ENCODE data around the gene ABI1.

Gene ABI1

DNA sequence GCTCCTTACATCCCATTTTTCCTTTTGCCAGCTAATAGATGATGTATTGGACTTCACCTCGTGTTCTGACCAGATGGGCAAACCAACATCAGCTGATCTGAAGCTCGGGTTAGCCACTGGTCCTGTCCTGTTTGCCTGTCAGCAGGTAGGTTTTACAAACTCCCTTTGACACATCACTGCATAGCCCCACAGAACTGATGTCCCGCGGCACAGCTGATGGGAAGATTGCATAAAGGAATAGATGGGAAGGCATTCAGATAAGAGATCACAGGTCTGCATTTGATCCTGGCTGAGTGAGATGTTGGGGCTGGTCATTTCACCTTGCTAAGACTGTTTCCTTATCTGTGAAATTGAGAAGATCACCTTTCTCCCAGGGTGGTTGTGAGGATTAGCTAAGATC, 125.3 kb downstream of the ABI1 start:
- Histone ChIP-seq H3K27ac (ENCODE audit: low read depth, low read length) (no peak overlapping the region), H3K4me1 (ENCODE audit: control insufficient read depth, insufficient read depth, low read length) (no peaks in the 10 kb centered on the region), H3K27me3 (ENCODE audit: control insufficient read depth, insufficient read depth, low read length) (no peaks in the 10 kb centered on the region), H3K9ac (ENCODE audit: low read length) (no peak overlapping the region), H3K4me3 (ENCODE audit: low read length) (no peak overlapping the region), H3K36me3 (ENCODE audit: control insufficient read depth, insufficient read depth, low read length) (peaks cover 30% of the 10 kb centered on the region)

DNA sequence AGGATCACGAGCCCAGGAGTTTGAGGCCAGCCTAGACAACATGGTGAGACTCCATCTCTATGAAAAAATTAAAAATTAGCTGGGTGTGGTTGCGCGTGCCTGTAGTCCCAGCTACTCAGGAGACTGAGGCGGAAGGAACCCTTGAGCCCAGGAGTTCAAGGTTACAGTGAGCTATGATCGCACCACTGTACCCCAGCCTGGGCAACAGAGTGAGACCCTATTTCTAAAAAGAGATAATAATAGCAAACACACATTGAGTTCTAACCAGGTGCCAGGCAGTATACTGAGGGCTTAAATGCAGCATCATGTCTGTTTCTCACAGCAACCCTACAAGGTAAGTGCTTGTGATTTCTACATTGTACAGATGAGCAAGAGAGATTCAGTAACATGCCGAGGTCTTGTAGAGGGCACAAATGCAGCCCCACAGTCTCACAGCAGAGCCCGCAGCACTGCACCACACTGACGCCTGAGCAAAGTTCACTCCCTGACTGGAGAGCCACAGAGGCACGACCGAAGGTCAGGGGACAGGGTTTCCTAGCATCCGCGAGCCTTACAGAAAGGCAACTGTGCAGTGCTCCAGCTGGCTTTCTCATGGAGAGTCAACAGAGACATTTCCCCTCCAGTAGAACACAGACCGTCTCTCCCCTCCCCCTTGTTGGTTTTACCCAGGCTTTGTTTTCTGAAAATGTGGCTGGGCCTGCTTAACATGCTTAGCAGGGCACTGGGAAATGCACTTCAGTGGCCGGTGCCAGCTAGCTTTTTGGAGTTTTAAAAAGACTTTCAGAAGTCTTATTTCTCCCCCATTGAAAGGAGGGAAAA, 126.8 kb downstream of the ABI1 start:
- H3K4me3 ChIP-seq (ENCODE audit: low read length), result no peak overlapping the region
- H3K27ac ChIP-seq (ENCODE audit: low read depth, low read length), result no peak overlapping the region
- H3K36me3 ChIP-seq (ENCODE audit: control insufficient read depth, insufficient read depth, low read length), result peaks cover 34% of the 10 kb centered on the region
- no peaks in the 10 kb centered on the region for H3K4me1 ChIP-seq (ENCODE audit: control insufficient read depth, insufficient read depth, low read length)
- H3K9ac ChIP-seq (ENCODE audit: low read length), result no peak overlapping the region
- H3K27me3 ChIP-seq (ENCODE audit: control insufficient read depth, insufficient read depth, low read length), result no peaks in the 10 kb centered on the region

DNA sequence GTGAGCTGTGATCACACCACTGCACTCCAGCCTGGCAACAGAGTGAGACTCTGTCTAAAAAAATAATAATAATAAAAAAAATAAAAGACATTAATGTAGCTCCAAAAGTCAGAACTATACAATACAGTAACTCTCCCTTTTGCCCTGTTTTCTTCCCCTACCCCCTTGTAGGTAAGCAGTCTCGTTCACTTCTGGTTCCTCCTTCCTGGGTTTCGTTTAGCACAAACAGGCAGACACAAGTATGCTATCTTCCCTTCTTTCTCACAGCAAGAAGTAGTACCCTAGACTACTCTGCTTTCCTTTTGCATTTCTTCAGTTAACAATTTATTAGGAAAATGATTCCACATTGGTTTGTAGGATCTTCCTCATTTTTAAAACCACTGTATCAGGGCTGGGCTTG, 130.2 kb downstream of the ABI1 start:
- no peak overlapping the region for H3K4me3 ChIP-seq (ENCODE audit: low read length)
- H3K27me3 ChIP-seq (ENCODE audit: control insufficient read depth, insufficient read depth, low read length), result no peaks in the 10 kb centered on the region
- H3K9ac ChIP-seq (ENCODE audit: low read length), result no peak overlapping the region
- no peak overlapping the region for H3K27ac ChIP-seq (ENCODE audit: low read depth, low read length)
- peaks cover 23% of the 10 kb centered on the region for H3K36me3 ChIP-seq (ENCODE audit: control insufficient read depth, insufficient read depth, low read length)
- no peaks in the 10 kb centered on the region for H3K4me1 ChIP-seq (ENCODE audit: control insufficient read depth, insufficient read depth, low read length)

DNA sequence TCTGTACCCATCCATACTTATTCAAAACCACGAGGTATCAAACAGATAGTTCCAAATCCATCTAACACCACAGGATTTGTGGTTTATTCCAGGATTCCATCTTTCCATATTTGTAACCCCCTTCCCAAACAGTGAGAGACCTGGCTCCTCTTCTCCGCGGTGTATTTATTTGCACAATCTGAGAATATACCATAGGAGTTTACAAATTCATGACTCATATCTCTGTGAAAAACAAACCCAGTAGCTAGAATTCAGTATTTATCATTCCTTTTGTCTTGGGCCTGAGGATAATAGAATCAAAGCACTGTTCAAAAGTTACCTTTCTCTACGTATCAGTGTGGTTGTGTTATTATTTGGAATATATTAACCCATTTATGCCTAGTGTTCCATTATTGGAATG, 131.4 kb downstream of the ABI1 start:
- Histone ChIP-seq H3K27me3 (ENCODE audit: control insufficient read depth, insufficient read depth, low read length) (no peaks in the 10 kb centered on the region), H3K4me3 (ENCODE audit: low read length) (no peak overlapping the region), H3K36me3 (ENCODE audit: control insufficient read depth, insufficient read depth, low read length) (peaks cover 21% of the 10 kb centered on the region), H3K9ac (ENCODE audit: low read length) (no peak overlapping the region), H3K4me1 (ENCODE audit: control insufficient read depth, insufficient read depth, low read length) (no peaks in the 10 kb centered on the region), H3K27ac (ENCODE audit: low read depth, low read length) (no peak overlapping the region)

DNA sequence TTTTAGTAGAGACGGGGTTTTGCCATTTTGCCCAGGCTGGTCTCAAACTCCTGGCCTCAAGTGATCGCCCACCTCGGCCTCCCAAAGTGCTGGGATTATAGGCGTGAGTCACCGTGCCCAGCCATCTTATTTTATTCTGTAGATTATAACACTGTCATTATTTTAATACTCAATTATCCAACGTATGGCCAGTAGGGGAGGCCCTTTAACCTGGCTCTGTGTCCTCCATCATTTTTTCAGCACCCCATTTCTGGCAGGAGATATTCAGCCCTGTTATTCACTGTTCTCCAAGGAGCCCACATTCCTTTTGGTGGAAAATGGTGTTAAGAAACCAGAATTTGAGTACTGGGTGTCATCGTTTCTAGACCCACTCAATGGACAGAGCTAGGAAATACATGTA, 131.8 kb downstream of the ABI1 start:
- Histone ChIP-seq H3K27me3 (ENCODE audit: control insufficient read depth, insufficient read depth, low read length) (no peaks in the 10 kb centered on the region), H3K4me1 (ENCODE audit: control insufficient read depth, insufficient read depth, low read length) (no peaks in the 10 kb centered on the region), H3K9ac (ENCODE audit: low read length) (no peak overlapping the region), H3K36me3 (ENCODE audit: control insufficient read depth, insufficient read depth, low read length) (peaks cover 18% of the 10 kb centered on the region), H3K4me3 (ENCODE audit: low read length) (no peak overlapping the region), H3K27ac (ENCODE audit: low read depth, low read length) (no peak overlapping the region)

DNA sequence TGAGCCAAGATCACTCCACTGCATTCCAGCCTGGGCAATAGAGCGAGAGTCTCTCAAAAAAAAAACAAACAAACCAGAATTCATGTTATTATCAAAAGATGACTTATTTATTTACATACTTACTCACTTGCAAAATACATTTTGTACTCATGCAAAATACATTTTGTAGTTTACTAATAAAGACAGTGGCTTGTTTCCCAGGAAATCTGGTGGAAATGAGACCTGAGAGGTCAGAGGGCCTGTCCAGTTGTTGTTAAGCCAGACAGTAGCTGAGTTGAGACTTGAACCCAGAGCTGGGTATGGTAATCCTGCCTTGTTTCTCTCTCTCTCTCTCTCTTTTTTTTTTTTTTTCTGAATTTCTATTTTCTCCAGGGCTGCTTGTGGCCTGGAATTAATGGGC, 133.8 kb downstream of the ABI1 start:
- Histone ChIP-seq H3K27me3 (ENCODE audit: control insufficient read depth, insufficient read depth, low read length) (no peaks in the 10 kb centered on the region), H3K27ac (ENCODE audit: low read depth, low read length) (no peak overlapping the region), H3K4me1 (ENCODE audit: control insufficient read depth, insufficient read depth, low read length) (no peaks in the 10 kb centered on the region), H3K36me3 (ENCODE audit: control insufficient read depth, insufficient read depth, low read length) (peaks cover 11% of the 10 kb centered on the region), H3K9ac (ENCODE audit: low read length) (no peak overlapping the region), H3K4me3 (ENCODE audit: low read length) (no peak overlapping the region)

DNA sequence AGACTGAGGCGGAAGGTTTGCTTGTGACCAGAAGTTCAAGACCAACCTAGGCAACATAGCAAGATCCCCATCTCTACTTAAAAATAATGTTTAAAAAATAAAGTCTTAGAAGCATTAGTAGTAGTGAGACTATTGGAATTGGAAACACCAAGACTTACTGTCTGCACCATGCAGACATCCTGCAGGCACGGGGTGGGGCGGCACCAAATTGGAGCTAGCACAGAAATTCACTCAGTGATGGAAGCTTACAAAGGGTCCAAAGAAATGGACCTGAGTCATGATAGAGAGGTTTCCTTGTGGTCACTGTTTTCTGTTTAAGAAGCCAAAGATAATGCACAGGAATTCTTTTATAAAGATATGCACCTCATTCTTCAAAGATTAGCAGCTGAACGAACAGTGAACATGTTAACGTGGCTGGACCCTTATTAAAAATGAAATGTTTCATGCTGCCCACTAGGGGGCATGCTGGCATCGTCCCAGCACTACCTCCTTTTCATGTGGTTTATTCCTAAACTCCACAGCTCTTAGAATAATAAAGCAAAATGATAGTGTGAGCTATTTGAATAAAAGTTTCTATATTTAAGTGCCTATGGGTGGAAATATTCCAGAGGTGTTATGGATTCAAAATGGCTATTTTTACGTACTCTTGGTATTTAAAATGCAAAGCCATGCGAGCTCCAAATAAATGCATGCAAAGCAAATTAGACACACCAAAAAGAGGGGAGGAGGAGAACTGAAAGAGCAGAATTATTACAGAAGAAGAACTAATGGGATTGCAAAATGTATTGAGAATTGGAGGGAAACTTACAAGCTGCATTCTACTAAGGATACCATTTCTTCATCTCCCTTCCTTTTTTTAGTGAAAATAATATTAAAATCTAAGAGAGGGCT, 134.7 kb downstream of the ABI1 start:
- Histone ChIP-seq H3K9ac (ENCODE audit: low read length) (no peak overlapping the region), H3K36me3 (ENCODE audit: control insufficient read depth, insufficient read depth, low read length) (peaks cover 9% of the 10 kb centered on the region), H3K27ac (ENCODE audit: low read depth, low read length) (no peak overlapping the region), H3K4me1 (ENCODE audit: control insufficient read depth, insufficient read depth, low read length) (no peaks in the 10 kb centered on the region), H3K27me3 (ENCODE audit: control insufficient read depth, insufficient read depth, low read length) (no peaks in the 10 kb centered on the region), H3K4me3 (ENCODE audit: low read length) (no peak overlapping the region)

DNA sequence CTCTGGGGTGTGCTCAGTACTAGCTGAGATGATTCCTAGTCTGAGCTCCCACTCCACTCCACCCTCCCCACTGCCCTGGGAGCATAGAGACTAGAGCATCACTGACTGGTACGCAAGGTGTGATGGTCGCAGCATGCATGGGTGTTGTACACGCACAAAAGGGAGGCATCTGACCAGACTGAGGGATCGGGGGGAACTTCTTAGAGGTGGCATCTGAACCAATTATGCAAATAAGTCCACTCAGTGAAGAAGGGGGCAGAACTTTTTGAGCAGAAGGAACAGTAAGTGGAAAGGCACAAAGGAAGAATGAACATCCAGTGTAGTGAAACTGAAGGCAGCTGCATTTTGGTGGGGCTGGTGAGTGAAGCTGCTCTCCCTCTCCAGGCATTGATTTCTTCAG, 137.7 kb downstream of the ABI1 start:
- Histone ChIP-seq H3K36me3 (ENCODE audit: control insufficient read depth, insufficient read depth, low read length) (peaks cover 3% of the 10 kb centered on the region), H3K27me3 (ENCODE audit: control insufficient read depth, insufficient read depth, low read length) (no peaks in the 10 kb centered on the region)

DNA sequence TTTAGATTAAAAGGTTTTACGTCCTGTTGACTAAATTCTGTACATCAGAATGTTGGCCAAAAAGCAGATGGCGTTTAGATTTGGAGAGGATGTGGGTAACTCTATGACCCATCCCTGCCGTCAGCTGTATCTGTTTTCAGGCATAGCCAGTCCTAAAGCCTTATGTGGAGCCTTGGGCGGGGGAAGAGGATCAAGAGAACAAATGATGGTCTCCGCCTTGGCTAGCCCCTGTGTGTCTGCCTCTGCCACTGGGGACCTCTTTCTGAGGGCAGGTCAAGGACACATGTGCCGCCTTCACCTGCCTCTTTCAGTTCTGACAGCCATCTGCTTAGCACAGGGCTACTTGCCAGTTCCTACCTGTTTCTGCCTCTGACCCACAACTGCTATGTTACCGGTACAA, 139.2 kb downstream of the ABI1 start:
- Histone ChIP-seq H3K36me3 (ENCODE audit: control insufficient read depth, insufficient read depth, low read length) (no peaks in the 10 kb centered on the region), H3K27me3 (ENCODE audit: control insufficient read depth, insufficient read depth, low read length) (no peaks in the 10 kb centered on the region), H3K4me1 (ENCODE audit: control insufficient read depth, insufficient read depth, low read length) (no peaks in the 10 kb centered on the region), H3K27ac (ENCODE audit: low read depth, low read length) (no peak overlapping the region), H3K4me3 (ENCODE audit: low read length) (no peak overlapping the region), H3K9ac (ENCODE audit: low read length) (no peak overlapping the region)

More for the DNA sequence above, 137.7 kb downstream of the ABI1 start:
- no peak overlapping the region for H3K4me3 ChIP-seq (ENCODE audit: low read length)
- no peak overlapping the region for H3K9ac ChIP-seq (ENCODE audit: low read length)
- no peak overlapping the region for H3K27ac ChIP-seq (ENCODE audit: low read depth, low read length)
- no peaks in the 10 kb centered on the region for H3K4me1 ChIP-seq (ENCODE audit: control insufficient read depth, insufficient read depth, low read length)

DNA sequence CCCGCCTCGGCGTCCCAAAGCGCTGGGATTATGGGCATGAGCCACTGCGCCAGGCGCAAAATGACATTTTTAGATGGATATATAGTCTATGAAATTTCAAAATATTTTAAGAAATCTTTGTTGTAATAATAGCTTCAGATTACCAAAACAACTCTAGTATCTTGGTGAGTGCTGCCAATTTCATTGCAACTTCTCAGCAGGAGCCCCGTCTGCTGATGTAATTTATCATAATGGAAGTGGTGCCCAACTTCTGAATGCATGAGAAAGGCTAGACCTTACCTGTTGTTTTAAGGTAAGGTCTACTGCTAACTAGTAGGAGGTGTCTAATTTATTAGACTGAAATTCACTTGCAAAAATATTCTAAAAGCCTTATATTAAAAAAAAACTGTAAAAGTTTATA, 143.3 kb downstream of the ABI1 start:
- Histone ChIP-seq H3K27me3 (ENCODE audit: control insufficient read depth, insufficient read depth, low read length) (no peaks in the 10 kb centered on the region), H3K36me3 (ENCODE audit: control insufficient read depth, insufficient read depth, low read length) (no peaks in the 10 kb centered on the region), H3K9ac (ENCODE audit: low read length) (no peak overlapping the region), H3K4me3 (ENCODE audit: low read length) (no peak overlapping the region), H3K4me1 (ENCODE audit: control insufficient read depth, insufficient read depth, low read length) (no peaks in the 10 kb centered on the region), H3K27ac (ENCODE audit: low read depth, low read length) (no peak overlapping the region)

DNA sequence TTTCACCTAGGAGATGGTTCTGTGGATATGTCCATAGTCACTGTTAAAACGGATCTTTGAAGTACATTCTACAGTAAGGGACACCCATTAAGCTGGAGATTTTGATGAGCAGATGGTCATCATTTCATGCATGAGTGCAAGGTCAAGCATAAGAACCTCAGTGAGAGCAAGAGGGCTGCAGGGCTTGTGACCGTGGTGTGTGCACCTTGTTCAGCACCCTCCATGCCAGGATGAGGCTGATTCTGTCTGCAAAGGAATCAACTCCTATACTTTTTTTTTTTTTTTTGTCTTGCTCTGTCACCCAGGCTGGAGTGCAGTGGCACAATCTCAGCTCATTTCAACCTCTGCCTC, 145.6 kb downstream of the ABI1 start:
- Histone ChIP-seq H3K27me3 (ENCODE audit: control insufficient read depth, insufficient read depth, low read length) (no peaks in the 10 kb centered on the region), H3K4me3 (ENCODE audit: low read length) (no peak overlapping the region), H3K36me3 (ENCODE audit: control insufficient read depth, insufficient read depth, low read length) (no peaks in the 10 kb centered on the region), H3K4me1 (ENCODE audit: control insufficient read depth, insufficient read depth, low read length) (no peaks in the 10 kb centered on the region), H3K9ac (ENCODE audit: low read length) (no peak overlapping the region), H3K27ac (ENCODE audit: low read depth, low read length) (no peak overlapping the region)

DNA sequence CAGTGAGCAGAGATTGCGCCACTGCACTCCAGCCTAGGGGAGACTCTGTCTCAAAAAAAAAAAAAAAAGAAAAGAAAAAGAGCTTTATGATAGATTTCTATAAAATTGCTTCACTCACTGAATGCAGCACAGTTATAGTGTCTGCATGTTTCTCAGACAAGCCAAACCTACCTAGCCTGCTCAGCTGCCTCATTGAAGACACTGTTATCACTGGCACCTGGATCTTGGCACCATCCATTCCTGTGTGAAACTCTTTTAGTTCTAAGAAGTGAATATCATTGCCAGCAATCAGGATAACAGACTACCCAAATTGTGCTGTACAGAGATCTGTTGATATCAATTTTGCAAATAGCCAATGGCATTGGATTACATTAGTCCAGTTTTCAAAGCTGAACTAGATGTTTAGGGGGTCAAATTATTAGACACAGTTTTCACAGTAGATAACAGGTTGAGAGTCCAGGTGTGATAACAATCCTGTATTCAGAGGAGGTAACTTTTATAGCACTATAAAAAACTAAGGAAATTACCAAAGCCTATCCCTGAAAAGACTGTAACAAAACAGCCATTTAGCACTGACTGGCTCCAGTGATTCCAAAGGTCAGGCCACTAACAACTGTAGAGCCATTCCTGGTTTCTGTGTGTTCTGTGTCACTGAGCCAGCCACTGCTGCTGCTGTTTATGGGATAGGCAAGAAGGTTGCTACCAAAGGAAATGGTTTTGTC, 146.2 kb downstream of the ABI1 start:
- Histone ChIP-seq H3K27ac (ENCODE audit: low read depth, low read length) (no peak overlapping the region), H3K4me3 (ENCODE audit: low read length) (no peak overlapping the region)

More for the DNA sequence above, 146.2 kb downstream of the ABI1 start:
- no peak overlapping the region for H3K9ac ChIP-seq (ENCODE audit: low read length)
- H3K36me3 ChIP-seq (ENCODE audit: control insufficient read depth, insufficient read depth, low read length), result no peaks in the 10 kb centered on the region
- no peaks in the 10 kb centered on the region for H3K4me1 ChIP-seq (ENCODE audit: control insufficient read depth, insufficient read depth, low read length)
- H3K27me3 ChIP-seq (ENCODE audit: control insufficient read depth, insufficient read depth, low read length), result no peaks in the 10 kb centered on the region
